ENCODE measurements around the gene SLC25A29.

The SLC25A29 gene

DNA sequence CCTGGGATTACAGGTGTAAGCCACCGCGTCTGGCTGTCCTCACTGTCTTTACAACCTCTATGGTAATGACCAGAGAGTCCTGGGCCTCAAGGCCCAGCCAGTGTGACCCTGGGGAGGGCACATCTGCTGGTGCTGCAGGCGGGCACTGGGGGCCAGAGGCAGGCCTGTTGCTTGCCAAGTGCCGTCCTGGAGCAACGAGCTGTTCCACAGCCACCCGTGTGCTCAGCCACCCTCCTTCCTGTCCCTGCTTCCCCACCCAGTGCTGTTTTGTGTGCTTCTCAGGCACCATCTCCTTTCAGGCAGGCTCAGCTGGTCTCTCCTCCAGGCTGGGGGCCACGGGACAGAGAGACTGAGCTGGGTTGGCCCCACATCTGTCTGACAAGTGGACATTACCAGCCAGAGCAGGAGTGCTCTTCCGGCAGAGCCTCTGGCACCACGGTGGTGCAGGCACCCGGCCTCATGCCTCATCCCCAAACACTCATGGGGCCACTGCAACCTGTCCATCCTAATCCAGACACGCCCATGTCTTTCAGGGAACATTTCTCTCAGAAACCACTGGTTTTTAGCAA, 25.9 kb upstream of the SLC25A29 start:
- no peak overlapping the region for H3K4me3 ChIP-seq (ENCODE audit: low read depth, low read length)
- in situ Hi-C loops (cut with HindIII; ENCODE audit: low sequenced_read_pairs): no loop called here
- DNase-seq (ENCODE audit: low read depth, low spot score): no peak
- TF ChIP-seq, protein P1, sequence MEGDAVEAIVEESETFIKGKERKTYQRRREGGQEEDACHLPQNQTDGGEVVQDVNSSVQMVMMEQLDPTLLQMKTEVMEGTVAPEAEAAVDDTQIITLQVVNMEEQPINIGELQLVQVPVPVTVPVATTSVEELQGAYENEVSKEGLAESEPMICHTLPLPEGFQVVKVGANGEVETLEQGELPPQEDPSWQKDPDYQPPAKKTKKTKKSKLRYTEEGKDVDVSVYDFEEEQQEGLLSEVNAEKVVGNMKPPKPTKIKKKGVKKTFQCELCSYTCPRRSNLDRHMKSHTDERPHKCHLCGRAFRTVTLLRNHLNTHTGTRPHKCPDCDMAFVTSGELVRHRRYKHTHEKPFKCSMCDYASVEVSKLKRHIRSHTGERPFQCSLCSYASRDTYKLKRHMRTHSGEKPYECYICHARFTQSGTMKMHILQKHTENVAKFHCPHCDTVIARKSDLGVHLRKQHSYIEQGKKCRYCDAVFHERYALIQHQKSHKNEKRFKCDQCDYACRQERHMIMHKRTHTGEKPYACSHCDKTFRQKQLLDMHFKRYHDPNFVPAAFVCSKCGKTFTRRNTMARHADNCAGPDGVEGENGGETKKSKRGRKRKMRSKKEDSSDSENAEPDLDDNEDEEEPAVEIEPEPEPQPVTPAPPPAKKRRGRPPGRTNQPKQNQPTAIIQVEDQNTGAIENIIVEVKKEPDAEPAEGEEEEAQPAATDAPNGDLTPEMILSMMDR (IDR thresholded peaks at IDR 0.05; ENCODE audit: low read depth, low read length): no peak

DNA sequence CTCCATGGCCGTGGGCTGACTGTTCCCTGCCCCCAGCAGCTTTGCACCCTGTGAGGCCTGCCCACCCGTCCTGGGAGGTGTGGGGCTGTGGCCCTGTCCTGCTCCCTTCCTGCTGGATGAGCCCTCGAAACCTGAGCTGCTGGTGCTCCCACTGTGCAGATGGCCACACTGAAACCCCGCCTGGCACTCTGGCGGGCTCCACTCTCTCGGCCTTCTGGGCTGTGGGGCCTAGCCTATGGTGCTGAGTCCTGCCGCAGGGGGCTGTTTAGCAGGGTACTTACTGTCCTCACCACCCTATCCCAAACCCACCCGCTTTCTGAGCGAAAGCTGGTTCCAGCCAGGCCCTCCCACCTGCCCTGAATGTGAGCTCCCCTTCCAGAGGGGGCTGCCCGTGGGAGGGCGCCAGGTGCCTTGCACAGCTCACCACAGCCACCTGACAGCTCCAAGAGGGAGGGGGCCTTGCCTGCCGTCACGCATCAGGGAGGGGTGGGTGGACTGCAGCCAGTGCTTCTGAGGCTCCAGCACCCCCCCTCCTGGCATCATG, 24.2 kb upstream of the SLC25A29 start:
- H3K4me3 ChIP-seq (ENCODE audit: low read depth, low read length): no peak overlapping the region
- in situ Hi-C loops (cut with HindIII; ENCODE audit: low sequenced_read_pairs): no loop called here
- DNase-seq (ENCODE audit: low read depth, low spot score): no peak
- TF ChIP-seq, protein P1 (IDR thresholded peaks at IDR 0.05; ENCODE audit: low read depth, low read length): no peak

DNA sequence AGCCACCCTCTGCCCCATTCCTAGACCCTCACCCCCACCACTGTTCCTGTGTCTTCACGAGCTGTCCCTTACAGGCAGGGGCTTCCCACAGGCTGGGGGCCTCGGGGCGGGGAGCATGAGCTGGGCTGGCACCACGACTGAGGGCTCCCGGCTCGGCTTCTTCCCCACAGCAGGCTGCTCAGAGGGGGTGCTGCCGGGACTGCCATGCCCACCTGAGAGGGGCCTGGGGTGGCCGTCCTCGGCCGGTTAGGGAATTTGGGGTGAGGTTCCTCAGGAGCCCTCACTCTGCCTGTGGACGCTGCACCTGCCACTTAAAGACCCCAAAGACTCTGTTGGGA, 23.7 kb upstream of the SLC25A29 start:
- in situ Hi-C loops (cut with HindIII; ENCODE audit: low sequenced_read_pairs): no loop called here
- no peak overlapping the region for H3K4me3 ChIP-seq (ENCODE audit: low read depth, low read length)
- DNase-seq (ENCODE audit: low read depth, low spot score): no peak
- TF ChIP-seq, protein P1 (IDR thresholded peaks at IDR 0.05; ENCODE audit: low read depth, low read length): no peak

DNA sequence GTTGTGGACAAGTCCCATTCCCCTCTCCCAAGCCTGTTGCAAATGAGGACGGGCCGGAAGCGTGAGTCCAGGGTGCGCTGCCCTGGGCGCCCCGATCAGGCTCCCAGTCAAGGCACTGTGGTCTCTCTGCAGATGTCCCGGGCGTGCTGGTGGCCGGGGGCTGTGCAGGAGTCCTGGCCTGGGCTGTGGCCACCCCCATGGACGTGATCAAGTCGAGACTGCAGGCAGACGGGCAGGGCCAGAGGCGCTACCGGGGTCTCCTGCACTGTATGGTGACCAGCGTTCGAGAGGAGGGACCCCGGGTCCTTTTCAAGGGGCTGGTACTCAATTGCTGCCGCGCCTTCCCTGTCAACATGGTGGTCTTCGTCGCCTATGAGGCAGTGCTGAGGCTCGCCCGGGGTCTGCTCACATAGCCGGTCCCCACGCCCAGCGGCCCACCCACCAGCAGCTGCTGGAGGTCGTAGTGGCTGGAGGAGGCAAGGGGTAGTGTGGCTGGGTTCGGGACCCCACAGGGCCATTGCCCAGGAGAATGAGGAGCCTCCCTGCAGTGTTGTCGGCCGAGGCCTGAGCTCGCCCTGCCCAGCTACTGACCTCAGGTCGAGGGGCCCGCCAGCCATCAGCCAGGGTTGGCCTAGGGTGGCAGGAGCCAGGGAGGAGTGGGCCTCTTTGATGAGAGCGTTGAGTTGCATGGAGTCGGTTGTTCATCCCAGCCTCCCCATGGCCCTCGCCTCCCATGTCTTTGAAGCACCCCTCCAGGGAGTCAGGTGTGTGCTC, 23.2 kb upstream of the SLC25A29 start:
- in situ Hi-C loops (cut with HindIII; ENCODE audit: low sequenced_read_pairs): no loop called here
- no peak for DNase-seq (ENCODE audit: low read depth, low spot score)
- TF ChIP-seq, protein P1 (IDR thresholded peaks at IDR 0.05; ENCODE audit: low read depth, low read length): no peak
- H3K4me3 ChIP-seq (ENCODE audit: low read depth, low read length): no peak overlapping the region

DNA sequence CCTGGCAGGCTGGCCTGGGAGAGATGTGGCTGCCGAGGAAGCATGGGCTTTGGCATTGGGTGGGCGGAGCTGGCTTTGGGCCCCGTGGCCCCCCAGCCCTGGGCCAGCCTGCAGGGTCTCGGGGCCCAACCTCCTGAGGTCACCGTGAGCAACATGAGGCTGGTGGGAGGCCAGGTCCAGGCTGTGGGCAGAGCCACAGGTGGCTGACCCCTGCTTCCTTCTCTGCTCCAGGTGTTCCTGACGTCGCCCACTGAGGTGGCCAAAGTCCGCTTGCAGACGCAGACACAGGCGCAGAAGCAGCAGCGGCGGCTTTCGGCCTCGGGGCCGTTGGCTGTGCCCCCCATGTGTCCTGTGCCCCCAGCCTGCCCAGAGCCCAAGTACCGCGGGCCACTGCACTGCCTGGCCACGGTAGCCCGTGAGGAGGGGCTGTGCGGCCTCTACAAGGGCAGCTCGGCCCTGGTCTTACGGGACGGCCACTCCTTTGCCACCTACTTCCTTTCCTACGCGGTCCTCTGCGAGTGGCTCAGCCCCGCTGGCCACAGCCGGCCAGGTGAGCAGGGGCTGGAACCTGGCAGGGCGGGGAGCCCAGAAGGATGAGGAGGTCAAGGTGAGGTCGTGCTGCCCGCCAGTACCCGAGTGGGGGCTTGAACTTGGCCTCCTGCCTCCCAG, 22.4 kb upstream of the SLC25A29 start:
- in situ Hi-C loops (cut with HindIII; ENCODE audit: low sequenced_read_pairs): no loop called here
- TF ChIP-seq, protein P1 (IDR thresholded peaks at IDR 0.05; ENCODE audit: low read depth, low read length): no peak
- DNase-seq (ENCODE audit: low read depth, low spot score): no peak
- no peak overlapping the region for H3K4me3 ChIP-seq (ENCODE audit: low read depth, low read length)

DNA sequence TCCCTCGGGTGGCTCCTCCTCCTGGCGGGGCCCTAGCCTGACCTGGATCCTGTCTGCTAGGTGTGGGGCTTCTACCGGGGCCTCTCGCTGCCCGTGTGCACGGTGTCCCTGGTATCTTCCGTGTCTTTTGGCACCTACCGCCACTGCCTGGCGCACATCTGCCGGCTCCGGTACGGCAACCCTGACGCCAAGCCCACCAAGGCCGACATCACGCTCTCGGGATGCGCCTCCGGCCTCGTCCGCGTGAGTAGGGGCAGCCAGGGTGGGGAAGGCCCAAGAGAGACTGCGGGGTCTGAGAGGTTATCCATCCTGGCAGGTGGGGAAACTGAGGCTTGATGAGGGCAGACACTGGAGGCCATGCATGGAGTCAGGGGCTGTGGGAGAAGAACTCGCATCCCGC, 20.9 kb upstream of the SLC25A29 start:
- TF ChIP-seq, protein P1 (IDR thresholded peaks at IDR 0.05; ENCODE audit: low read depth, low read length): no peak
- no peak overlapping the region for H3K4me3 ChIP-seq (ENCODE audit: low read depth, low read length)
- in situ Hi-C loops (cut with HindIII; ENCODE audit: low sequenced_read_pairs): no loop called here
- DNase-seq (ENCODE audit: low read depth, low spot score): no peak

Data from astrocyte of the spinal cord (primary cell).